ENCODE data around the gene FCGR3B.
"Not testable (repeated sequence)": the region's sequence is repeated elsewhere in the genome, so short reads cannot be mapped to it uniquely, and the experiment has no call there.

GRCh38 chr1:161606541-161607336 lies 24.2 kb downstream of the FCGR3B start:
- not testable (repeated sequence) for TF ChIP-seq CTCF, POLR2A, EP300 (IDR thresholded peaks at IDR 0.05)

Measured in ovary (tissue), 3 donors.